22Rv1 (cell line): Measurements from ENCODE around the gene IQCM.

Experiments used
- H3K27ac ChIP-seq: fragments of 450-650 bp; 2 replicates; pipeline ENCODE4 v1.5.1; 2017
- CTCF ChIP-seq: fragments of 450-650 bp; IDR thresholded peaks from 2 replicates; pipeline ENCODE4 v1.5.1; 2017; ENCODE audit warnings: mild to moderate bottlenecking
- ZFX ChIP-seq: fragments of 450-650 bp; IDR thresholded peaks from 2 replicates; pipeline ENCODE4 v1.6.1; 2017; ENCODE audit warnings: antibody characterized with exemption, borderline replicate concordance

IQCM gene

GRCh38 chr4:149574971-149575370 lies 240.7 kb downstream of the IQCM start:
- H3K27ac ChIP-seq: no peak overlapping the region
- no peak for TF ChIP-seq CTCF
- no peak for TF ChIP-seq ZFX

GRCh38 chr4:149572716-149573115 lies 242.9 kb downstream of the IQCM start:
- no peak for TF ChIP-seq ZFX
- no peak for TF ChIP-seq CTCF
- no peak overlapping the region for H3K27ac ChIP-seq

- TF ChIP-seq CTCF (no peak), ZFX (no peak)
- H3K27ac ChIP-seq: no peak overlapping the region
These were observed 259.8 kb downstream of the IQCM start for GRCh38 chr4:149555799-149556198.

GRCh38 chr4:149555146-149555545 lies 260.5 kb downstream of the IQCM start:
- TF ChIP-seq ZFX (no peak), CTCF (no peak)
- no peak overlapping the region for H3K27ac ChIP-seq

DNA sequence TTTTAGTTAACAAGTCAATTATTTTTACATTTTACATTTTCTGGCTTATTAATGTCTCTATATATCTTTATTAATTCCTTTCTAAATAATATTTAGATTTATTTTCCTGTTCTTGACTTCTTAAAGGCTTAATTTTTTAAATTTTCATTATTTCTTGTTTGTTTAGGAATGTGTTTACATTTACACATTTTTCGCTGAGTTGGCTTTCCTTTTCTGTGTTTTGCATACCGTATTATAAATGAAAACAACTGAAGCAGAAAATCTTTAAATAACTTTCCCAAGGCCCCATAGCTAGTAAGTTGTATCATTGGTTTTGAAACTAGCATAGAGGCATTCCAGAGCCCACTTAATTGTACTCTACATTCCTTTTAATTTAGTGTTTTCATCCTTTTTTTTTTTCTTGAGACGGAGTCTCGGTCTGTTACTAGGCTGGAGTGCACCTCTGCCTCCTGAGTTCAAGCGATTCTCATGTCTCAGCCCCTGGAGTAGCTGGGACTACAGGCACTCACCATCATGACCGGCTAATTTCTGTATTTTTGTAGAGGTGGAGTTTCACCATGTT lies 261.6 kb downstream of the IQCM start:
- no peak overlapping the region for H3K27ac ChIP-seq
- TF ChIP-seq CTCF (no peak), ZFX (no peak)

DNA sequence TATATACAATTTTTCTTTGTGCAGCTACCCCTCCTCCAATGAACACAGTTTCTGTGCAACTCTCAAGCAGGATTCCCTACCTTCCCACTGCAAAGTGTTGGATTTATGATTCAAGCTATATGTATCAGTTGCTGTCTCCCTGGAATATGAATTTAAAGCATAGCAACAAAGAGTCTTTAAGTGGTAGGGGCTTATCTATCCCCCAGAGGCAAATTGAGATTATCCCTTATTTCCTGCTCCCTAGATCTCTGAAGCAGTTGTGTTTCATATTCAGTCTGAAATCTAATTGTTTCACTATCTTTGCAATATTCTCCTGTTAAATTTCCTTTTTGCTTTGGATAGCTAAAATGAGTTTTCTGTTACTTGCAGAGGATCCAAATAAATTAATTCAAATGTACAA lies 263.0 kb downstream of the IQCM start:
- TF ChIP-seq ZFX (no peak), CTCF (no peak)
- H3K27ac ChIP-seq: no peak overlapping the region

- TF ChIP-seq CTCF (peak; percentile 15; the same call in 1 of the 2 replicates), ZFX (no peak)
These were observed 265.7 kb downstream of the IQCM start for GRCh38 chr4:149549911-149550310.

More at GRCh38 chr4:149549911-149550310, 265.7 kb downstream of the IQCM start:
- H3K27ac ChIP-seq: no peak overlapping the region
